ENCODE measurements around the gene MDGA2. TPM values are rescaled to one million over a fixed set of nuclear protein-coding genes. Genes with fewer than 3 reads are reported as not detected.

Gene MDGA2
- total and polyA plus RNA-seq, 2 of the 8 experiments (the other 6 are each of a cell fraction or from before 2014, with no cell fraction given) = 0.11 to 0.69 TPM

DNA sequence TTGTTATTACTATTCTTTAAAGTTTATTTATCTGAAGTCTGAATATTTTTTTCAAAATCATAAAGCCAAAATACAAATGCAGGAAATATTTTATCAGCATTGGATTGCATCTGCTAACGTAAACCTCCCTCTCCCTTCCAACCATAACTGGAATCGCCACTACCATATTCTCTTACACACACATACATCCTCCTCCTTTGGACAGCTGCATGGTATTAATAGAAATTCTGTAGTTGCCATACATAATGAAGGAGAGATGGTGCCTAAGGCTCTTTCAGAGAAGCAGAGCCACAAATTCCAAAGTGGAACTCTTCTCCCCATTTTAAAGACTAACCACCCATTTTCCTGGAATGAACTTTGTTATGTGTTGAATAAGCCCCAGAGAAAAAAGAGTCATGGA, 352.7 kb downstream of the MDGA2 start:
- ChIA-PET POLR2A (ENCODE audit: partially characterized antibody) (no interaction called here), CTCF (ENCODE audit: partially characterized antibody) (interaction anchor here (1.0 to 1.2 kb wide), 2 partner anchors 9 to 12 kb away, joined by 3 read pairs; no protein-coding TSS in a partner anchor)
- no peak overlapping the region for H3K56ac ChIP-seq (replicated peaks; ENCODE audit: insufficient read length, low read depth, low read length)
- no peak overlapping the region for H2BK120ac ChIP-seq (replicated peaks; ENCODE audit: low read depth, low read length)
- TF ChIP-seq POU5F1 (IDR thresholded peaks at IDR 0.05; ENCODE audit: low read depth, low read length) (no peak), SRF (IDR thresholded peaks at IDR 0.05; ENCODE audit: low read depth, low read length) (no peak), CREB1 (IDR thresholded peaks at IDR 0.05) (no peak), FOSL1 (IDR thresholded peaks at IDR 0.05; ENCODE audit: insufficient read depth, low read depth, low read length) (no peak), HDAC6 (IDR thresholded peaks at IDR 0.05; ENCODE audit: low read depth, low read length) (no peak), NANOG (IDR thresholded peaks at IDR 0.05; ENCODE audit: insufficient read depth, low read depth, low read length, poor library complexity, severe bottlenecking) (no peak), SIN3A (conservative IDR thresholded peaks at IDR 0.05 in 1 of 2, IDR thresholded peaks at IDR 0.05 in 1 of 2; ENCODE audit: low read depth in 1 of 2, low read length in 2 of 2) (no peak), ZNF274 (IDR thresholded peaks at IDR 0.05; ENCODE audit: borderline replicate concordance, extremely low read depth, low read length) (no peak), TAF1 (IDR thresholded peaks at IDR 0.05; ENCODE audit: low read depth, low read length) (no peak), RXRA (IDR thresholded peaks at IDR 0.05; ENCODE audit: insufficient read depth, low read depth, low read length) (no peak), JUND (IDR thresholded peaks at IDR 0.05; ENCODE audit: low read length) (no peak), RFX5 (IDR thresholded peaks at IDR 0.05; ENCODE audit: borderline replicate concordance, low read depth, low read length) (no peak), YY1 (IDR thresholded peaks at IDR 0.05; ENCODE audit: low read depth, low read length) (no peak)
- TF ChIP-seq, protein P1, sequence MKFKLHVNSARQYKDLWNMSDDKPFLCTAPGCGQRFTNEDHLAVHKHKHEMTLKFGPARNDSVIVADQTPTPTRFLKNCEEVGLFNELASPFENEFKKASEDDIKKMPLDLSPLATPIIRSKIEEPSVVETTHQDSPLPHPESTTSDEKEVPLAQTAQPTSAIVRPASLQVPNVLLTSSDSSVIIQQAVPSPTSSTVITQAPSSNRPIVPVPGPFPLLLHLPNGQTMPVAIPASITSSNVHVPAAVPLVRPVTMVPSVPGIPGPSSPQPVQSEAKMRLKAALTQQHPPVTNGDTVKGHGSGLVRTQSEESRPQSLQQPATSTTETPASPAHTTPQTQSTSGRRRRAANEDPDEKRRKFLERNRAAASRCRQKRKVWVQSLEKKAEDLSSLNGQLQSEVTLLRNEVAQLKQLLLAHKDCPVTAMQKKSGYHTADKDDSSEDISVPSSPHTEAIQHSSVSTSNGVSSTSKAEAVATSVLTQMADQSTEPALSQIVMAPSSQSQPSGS (IDR thresholded peaks at IDR 0.05; ENCODE audit: low read length) = no peak
- no peak overlapping the region for H3K14ac ChIP-seq (ENCODE audit: insufficient read length)
- H3K4me2 ChIP-seq (ENCODE audit: insufficient read depth in 1 of 2, low read depth in 2 of 2, low read length in 2 of 2) = no peak overlapping the region
- H4K8ac ChIP-seq (ENCODE audit: extremely low read depth, insufficient read depth, low read length) = no peak overlapping the region
- H3K79me1 ChIP-seq (ENCODE audit: low read depth, low read length) = no peaks in the 10 kb centered on the region
- no peak overlapping the region for H2BK5ac ChIP-seq (ENCODE audit: low read depth, low read length)
- no peaks in the 10 kb centered on the region for H3K79me2 ChIP-seq (ENCODE audit: control insufficient read depth in 1 of 2, insufficient read depth in 2 of 2, low read length in 2 of 2)
- no peaks in the 10 kb centered on the region for H3K4me1 ChIP-seq (replicated peaks in 1 of 4; ENCODE audit: control insufficient read depth in 3 of 4, insufficient read depth in 4 of 4, low read length in 3 of 4)
- WGBS, 2 experiments (ENCODE audit: extremely low coverage in 1 of 2, insufficient coverage in 1 of 2, insufficient read length in 1 of 2, insufficient replicate concordance in 2 of 2, low coverage in 1 of 2, low lambda C conversion rate in 2 of 2, missing lambda C conversion rate in 1 of 2) = 95% methylated on average over 2 of the region's 2 CpGs; no CpG with 5 or more reads in 1 of the 2 experiments
- H3K9me3 ChIP-seq (ENCODE audit: insufficient read depth in 2 of 2, low read depth in 1 of 2, low read length in 1 of 2) = no peaks in the 10 kb centered on the region
- no peaks in the 10 kb centered on the region for H3K36me3 ChIP-seq (ENCODE audit: control insufficient read depth in 2 of 4, insufficient read depth in 4 of 4, low read length in 3 of 4)
- no peak overlapping the region for H4K5ac ChIP-seq (ENCODE audit: insufficient read length, low read depth, low read length)
- DNase-seq (ENCODE audit: low read depth in 1 of 2, low spot score in 2 of 2) = no peak
- no peak overlapping the region for H3K4ac ChIP-seq (replicated peaks; ENCODE audit: insufficient read length, low read depth, low read length)
- H3K4me3 ChIP-seq (ENCODE audit: extremely low read depth in 1 of 4, insufficient read depth in 2 of 4, low read depth in 3 of 4, low read length in 4 of 4) = no peak overlapping the region
- no peak for FAIRE-seq
- no peak overlapping the region for H2AK5ac ChIP-seq (ENCODE audit: low read depth, low read length)
- H3K23me2 ChIP-seq (ENCODE audit: low read depth, low read length) = no peaks in the 10 kb centered on the region; the same call in 1 of the 2 replicates
- H3K27ac ChIP-seq (ENCODE audit: low read depth, low read length) = no peak overlapping the region
- no peak overlapping the region for H3K18ac ChIP-seq (ENCODE audit: extremely low read depth, low read length)
- H3K9ac ChIP-seq (replicated peaks in 1 of 4; ENCODE audit: extremely low read depth in 1 of 4, low read depth in 3 of 4, low read length in 3 of 4) = no peak overlapping the region
- H2BK12ac ChIP-seq (ENCODE audit: low read depth, low read length) = no peak overlapping the region
- H4K91ac ChIP-seq (replicated peaks; ENCODE audit: insufficient read length, low read length) = no peak overlapping the region
- no peak overlapping the region for H2BK20ac ChIP-seq (ENCODE audit: low read length)
- no peak overlapping the region for H3K23ac ChIP-seq (ENCODE audit: insufficient read length)
- no peaks in the 10 kb centered on the region for H3K27me3 ChIP-seq (replicated peaks in 1 of 4; ENCODE audit: control insufficient read depth in 3 of 4, extremely low read depth in 1 of 4, insufficient read depth in 3 of 4, low read length in 3 of 4)
- H2BK15ac ChIP-seq (ENCODE audit: low read length) = no peak overlapping the region
- H2AFZ ChIP-seq (ENCODE audit: low read length) = no peak overlapping the region
- H4K20me1 ChIP-seq (replicated peaks in 1 of 2; ENCODE audit: control insufficient read depth in 1 of 2, insufficient read depth in 2 of 2, low read length in 2 of 2) = no peaks in the 10 kb centered on the region

Data from H1 (cell line).